CD4-positive, alpha-beta T cell treated with Interleukin-4 for 4 hours (primary cell): ENCODE measurements around the gene TRMT10C.
A peak's percentile ranks its signal among the peaks of the same experiment; 100 is the strongest.
"Not testable (repeated sequence)": the region's sequence is repeated elsewhere in the genome, so short reads cannot be mapped to it uniquely, and the experiment has no call there.

Source experiments
- DNase-seq: peaks from one replicate; pipeline ENCODE4 v3.0.0-alpha.2; 2020

TRMT10C gene

DNA sequence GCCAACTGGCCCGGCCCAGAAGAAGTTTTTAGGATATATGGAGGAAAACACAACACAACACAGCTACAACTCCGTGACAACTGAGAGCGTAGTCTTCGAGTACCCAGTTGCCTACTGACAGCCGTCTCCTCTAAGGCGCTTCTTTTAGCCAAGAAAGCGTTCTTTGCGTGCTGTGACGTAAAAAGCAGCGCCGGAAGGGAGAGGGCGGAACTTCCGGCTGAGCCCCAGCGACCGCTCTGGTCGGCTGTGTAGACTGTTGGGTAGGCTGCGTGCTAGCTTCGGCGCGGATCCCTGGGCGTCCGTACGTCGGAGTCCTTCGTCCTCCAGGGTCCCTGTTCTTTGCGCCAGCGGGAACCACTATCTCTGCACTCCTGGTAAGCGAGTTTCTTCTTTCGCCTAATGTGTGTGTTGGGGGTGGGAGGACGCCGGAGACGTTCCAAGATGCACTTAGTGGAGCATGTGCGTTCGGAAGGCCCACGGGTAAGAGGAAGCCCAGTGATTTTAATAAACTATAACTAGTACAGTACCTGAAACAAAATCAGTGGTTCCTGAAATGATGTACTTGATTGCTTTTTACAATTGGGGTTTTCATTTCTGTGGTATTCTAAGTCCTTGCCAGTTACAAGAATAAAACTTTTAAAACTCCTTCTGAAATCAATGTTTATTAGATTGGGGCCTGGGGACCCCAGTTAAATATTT is at the start of gene TRMT10C:
Gene TRMT10C, plus strand, starts transcription at position 239 of the 699 bp plus-strand sequence. CDS start 2,914 bp downstream, outside the sequence.
- DNase-seq = peak; percentile 94

DNA sequence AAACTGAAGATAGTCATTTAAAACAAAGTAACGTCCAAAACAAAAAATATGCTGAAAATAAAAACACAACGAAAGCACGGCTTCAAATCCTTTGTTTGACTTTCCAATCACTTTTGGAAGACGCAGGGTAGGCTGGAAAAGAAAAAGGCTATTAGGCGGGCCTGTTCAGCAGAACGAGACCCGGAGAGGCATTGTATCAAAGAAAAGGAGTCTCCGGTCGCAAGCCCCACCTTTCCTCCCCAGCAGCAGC is 49.3 kb upstream of the TRMT10C start:
- DNase-seq = no peak

DNA sequence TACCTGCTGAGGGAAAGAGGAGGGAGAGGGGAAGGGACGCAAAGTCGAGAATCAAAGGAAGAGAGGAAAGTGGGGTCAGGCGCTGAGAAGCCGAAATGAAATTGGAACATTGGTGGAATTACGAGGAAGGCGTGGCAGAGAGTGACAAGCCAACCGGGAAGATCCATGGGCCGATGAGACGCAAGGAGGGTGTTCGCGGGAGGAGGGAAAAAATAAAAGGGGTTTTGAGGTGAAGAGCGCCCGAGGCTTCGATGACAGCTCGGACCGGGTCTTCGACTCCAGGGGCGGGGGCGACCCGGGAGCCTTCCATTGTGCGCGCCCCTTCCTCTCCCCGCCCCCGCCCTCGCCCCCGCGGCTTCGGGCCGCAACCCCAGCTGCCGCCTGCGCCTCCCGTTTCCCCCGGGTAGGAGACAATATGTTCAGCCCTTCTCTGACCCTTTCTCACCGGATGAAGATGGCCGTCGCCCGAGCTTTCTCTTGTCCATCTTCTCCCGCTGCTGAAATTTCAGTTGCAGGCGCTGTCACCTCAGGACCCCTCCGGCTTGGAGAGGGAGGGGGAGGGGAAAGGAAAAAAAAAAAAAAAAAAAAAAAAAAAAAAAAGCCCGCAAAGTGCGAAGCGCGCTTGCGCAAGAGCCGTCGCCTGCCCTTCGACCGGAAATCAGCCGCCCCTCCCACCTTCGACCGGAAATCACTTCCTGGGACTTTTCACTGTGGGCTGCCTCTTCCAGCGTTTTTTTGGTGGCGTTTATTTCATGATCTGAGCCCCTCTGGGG is 48.8 kb upstream of the TRMT10C start, which contains the start of gene SENP7:
Gene SENP7, minus strand, starts transcription at position 567 of the 773 bp plus-strand sequence. Its CDS starts 82 bp downstream, at position 485.
- DNase-seq = peak; percentile 74

DNA sequence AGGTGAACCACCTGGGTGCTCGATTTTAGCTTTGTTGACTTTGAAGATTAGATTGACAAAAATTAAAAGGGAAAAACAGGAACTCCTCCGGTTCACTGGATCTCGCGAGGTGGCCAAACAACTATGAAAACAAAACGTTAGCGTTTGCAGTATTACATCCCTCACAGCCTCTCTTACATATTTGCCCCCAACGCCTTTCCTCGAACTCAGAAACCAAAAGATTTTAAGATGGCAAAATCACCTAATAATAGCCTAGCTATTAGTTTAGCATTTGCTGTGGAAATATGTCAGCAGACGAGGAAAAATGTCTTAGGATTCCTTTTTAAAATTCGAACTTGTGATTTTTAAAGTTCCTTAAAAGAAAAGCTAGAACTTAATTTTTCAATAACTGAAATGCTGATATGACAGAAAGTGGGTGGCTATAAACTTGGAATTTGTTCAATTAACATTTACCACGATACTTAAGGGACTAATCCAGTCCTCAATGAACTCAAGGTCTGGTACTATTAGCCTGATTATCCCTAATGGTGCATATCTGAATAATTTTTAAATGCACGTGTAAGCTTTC is 48.2 kb upstream of the TRMT10C start:
- no peak for DNase-seq

DNA sequence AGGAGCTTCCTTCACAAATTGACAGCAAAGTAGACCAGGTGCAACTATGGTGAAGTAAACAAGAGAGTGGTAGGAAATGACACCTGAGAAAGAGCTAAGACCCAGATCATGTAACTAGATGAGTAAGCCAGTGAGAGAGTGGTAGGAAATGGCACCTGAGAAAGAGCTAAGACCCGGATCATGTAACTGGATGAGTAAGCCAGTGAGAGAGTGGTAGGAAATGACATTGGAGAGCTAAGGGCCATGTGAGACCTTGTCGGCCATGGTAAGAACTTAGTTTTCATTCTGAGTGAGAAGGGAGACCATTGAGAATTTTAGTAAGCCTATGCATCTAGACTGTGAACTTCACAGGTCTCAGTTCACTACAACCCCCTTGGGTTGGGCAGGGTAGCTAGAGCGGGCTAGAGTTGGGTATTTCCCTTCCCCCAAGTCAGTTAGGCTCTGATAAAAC is 43.2 kb upstream of the TRMT10C start:
- DNase-seq = peak; percentile 91

DNA sequence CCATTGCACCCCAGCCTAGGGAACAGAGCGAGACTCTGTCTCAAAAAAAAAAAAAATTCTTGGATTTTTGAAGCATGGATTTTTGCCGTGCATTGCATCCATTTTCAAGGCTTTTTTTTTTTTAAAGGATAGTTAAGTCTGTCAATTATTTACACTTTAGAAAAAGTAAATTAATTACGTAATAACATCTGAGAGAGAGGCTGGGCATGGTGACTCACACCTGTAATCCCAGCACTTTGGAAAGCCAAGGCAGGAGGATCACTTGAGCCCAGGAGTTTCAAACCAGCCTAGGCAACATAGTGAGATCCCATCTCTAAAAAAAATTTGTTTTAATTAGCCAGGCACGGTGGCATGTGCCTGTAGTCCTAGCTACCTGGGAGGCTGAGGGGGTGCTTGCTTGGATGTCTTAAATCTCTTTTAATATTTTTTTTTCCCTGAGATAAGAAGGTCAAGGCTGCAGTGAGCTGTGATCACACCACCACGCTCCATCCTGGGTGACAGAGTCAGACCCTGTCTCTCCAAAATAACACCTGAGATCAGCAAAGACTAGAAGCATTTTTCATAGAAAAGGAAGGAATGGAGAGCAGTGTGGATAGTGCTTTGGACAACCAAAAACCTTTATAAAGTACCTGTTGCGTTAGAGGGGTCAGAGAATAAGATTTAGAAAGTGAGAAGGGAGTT is 41.8 kb upstream of the TRMT10C start:
- DNase-seq = no peak

DNA sequence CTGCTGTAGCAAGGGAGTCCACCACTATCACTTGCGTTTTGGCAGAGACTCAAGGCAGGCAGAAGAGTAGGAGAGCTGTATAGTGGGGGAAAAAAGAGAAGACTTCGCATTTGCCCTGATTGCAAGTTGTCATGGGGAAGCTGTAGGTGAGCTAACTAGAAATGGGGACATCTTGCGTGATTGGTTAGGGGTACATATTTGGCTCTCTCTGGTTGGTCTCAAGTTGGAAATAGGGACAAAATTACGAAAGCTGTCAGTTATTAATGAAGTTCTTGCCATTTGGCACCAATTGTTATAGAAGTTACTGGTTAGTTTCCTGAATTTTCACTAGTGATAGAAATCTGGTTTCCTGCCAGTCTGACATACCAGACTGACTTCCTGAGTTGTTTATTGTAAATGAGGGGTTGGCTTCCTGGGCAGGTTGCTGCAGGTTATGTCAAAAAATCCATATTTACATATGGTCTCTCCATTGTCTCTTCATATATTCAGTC is 40.4 kb upstream of the TRMT10C start:
- DNase-seq = peak; percentile 85

DNA sequence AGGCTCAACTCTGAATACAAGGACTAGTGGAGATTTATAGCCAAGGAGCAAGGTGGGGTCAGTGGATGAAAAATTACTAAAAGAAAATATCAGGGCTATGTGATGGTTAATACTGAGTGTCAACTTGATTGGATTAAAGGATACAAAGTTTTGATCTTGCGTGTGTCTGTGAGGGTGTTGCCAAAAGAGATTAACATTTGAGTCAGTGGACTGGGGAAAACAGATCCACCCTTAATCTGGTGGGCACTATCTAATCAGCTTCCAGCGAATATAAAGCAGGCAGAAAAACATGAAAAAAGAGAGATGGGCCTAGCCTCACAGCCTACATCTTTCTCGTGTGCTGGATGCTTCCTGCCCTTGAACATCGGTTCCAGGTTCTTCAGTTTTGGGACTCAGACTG is 34.2 kb upstream of the TRMT10C start:
- DNase-seq = no peak

DNA sequence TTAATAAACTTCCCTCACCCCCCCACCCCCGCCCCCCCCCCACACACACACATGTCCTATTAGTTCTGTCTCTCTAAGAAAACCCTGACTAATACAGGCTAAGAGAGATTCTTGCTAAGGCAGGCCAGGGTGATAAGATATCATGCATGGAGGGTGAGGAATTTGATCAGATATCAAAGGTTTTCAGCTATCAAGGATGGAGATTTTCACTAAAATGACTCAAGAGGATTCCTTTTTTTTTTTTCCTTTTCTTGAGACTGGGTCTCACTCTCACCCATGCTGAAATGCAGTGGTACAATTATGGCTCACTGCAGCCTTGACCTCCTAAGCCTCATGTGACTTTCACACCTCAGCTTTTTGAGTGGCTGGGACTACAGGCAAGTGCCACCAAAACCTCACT is 33.8 kb upstream of the TRMT10C start:
- no peak for DNase-seq

DNA sequence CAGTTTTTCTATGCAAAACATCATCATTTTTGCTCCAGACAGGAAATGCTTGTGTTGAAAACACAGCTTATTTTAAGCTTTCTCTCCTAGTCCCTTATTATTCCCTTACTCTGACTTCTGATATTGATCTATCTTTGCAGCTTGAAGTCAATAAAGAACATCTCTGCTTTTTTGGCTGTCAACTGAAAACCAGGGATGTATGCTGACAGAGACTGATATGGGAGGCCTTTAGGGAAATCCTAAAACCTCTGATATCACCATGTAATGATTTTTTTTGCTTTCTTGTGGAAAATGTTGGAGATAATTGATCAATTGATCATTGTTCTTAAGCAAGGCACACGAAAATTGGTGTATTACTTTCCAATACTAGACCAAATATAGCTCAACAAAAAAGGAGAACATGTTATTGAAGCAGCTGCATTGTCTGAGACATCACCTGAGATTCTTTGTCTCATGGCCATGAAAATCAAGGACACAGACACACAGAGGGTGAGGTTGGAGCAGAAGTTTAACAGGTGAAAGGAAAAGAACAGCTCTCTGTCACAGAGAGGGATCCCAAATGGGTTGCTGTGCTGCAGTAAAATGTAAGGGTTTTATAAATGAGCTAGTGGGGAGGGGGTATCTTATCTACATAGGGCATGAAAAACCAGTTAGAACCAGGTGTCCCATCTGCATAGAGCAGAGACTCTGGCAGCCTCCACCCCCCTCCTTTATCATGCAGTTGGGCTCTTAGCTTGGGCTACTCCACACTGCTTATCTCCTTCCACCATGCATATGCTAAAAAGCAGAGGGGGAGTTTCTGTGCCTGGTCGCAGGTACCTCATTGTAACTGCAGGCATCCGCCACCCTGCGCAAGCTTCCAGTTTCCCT is 31.6 kb upstream of the TRMT10C start:
- DNase-seq = no peak

DNA sequence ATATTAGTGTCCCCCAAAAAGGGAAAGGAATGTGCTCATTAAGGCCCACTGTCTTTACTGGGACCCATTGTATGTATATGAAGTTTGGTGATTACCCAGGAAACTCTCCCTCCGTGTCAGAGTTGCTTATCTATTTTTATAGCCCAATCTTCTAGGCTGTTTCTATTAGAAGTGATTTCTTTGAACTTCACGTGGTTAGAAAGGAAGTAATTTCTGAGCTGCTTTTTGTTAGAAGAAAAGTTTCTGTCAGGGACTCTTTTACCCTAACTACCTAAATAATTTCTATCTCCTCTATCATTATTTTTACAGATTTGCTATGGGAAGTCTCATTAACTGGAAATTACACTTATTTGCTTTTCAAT is 31.0 kb upstream of the TRMT10C start:
- DNase-seq = peak; percentile 21

DNA sequence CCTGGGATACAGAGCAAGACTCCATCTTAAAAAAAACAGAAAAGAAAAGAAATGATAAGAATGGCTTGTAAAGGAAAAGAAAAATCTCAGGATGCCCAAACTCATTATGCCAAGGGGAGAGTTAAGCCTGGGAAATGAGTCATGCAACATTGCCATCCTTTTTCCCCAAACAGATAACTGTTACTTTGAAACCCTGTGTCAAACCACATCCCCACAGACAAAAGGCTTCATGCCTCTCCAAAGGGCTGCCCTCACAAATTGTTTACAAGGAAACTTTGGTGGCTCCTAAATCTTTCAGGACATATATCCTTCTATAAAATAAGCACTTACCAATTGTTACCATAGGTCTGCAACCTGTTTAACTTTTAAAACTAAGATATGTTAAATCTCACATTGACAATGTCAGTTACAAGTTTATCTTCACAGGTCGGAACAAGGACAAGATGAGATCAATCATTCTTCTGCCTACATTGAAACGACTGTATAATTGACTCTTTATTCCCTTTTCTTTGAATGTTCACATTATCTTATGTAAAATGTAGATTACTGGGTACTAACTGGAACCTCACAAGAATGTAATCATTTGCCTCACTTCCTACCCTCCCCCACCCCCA is 30.1 kb upstream of the TRMT10C start:
- DNase-seq = peak; percentile 28

DNA sequence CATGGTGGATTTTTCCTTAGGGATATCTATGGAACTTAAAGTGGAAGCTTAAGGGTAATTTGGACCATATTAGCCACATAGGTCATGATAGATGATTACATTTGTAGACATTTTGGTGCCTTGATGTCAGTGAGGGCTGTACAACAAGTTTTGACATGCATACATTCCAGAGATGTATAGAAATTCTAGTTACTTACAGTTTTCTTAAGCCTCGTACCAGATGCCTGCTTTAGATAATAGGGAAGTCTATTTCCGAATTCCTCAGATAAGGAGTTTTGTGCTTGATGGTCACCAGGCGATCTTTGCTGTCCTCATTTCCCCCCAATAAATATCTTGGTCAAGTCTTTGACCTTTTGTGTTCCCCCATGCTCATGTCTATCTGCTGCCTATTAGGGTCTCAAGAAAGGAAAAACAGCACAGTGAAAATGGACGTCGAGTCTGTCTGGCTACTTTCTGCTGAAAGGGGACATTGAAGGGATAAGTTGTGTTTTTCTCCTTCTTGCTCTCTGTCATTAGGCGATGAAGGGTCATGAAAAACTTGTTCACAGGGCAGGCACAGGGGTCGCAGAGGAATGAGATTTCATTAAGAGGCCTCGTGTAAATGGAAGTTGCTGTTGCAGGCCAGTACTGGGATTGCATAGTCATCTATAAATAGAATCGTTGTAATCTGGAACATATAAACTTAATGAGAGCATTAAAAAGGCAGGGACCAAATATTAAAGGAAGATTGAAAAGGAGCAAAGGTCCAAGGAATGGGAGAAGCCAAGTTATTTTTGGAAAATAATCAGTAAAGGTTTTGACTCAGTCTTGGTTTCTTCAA is 28.7 kb upstream of the TRMT10C start:
- no peak for DNase-seq

DNA sequence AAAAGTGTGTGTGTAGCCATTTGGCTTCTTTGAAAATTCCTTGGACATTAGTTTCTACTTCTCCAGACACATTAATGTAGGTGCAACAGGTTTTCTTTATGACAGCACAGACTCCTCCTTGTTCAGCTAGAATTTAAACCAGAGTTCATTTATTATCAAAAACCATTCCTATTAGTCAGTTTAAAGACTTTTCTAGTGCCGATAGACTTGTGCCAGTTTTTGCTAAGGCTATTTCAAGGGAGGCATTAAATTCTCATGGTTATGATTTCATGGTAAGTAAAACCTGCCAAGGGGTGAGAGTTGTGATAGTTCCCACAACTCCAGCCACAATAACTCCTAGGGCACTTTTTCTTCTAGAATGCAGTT is 28.1 kb upstream of the TRMT10C start:
- no peak for DNase-seq

DNA sequence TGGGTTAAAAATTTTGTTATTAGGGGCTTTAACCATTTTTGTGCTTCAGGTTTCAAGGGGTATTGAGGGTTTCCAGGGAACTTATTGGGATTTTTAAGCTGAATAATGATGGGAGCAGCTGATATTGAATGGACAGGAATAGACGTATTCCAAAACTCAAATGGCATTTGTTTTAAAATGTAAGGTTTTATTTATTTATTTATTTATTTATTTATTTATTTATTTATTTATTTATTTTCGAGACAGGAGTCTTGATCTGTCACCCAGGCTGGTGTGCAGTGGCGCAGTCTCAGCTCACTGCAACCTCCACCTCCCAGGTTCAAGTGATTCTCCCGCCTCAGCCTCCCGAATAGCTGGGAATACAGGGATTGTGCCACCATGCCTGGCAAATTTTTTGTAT is 26.4 kb upstream of the TRMT10C start:
- DNase-seq = no peak

DNA sequence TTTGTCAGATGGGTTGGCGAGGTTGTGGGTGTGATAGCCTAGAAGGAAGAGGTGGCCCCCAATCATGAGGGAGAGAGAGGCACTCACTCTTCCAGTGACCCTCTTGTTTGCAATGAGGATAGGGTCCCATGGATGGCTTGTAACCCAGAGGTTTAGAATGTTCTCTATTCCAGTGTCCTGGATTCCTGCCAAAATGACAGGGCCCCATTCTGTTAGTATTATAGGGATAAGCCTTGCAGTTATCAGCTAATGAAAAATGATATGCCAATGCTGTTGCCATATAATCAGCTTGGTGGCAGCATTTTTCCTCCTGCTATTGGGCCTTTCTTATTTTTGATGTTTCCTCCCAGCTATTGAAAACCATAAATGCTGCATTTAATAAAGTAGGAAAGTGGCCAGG is 25.4 kb upstream of the TRMT10C start:
- DNase-seq = no peak

DNA sequence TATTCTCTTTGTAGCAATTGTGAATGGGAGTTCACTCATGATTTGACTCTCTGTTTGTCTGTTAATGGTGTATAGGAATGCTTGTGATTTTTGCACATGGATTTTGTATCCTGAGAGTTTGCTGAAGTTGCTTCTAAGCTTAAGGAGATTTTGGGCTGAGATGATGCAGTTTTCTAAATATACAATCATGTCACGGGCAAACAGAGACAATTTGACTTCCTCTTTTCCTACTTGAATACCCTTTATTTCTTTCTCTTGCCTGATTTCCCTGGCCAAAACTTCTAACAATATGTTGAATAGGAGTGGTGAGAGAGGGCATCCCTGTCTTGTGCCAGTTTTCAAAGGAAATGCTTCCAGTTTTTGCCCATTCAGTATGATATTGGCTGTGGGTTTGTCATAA is 24.7 kb upstream of the TRMT10C start:
- DNase-seq = not testable (repeated sequence)

DNA sequence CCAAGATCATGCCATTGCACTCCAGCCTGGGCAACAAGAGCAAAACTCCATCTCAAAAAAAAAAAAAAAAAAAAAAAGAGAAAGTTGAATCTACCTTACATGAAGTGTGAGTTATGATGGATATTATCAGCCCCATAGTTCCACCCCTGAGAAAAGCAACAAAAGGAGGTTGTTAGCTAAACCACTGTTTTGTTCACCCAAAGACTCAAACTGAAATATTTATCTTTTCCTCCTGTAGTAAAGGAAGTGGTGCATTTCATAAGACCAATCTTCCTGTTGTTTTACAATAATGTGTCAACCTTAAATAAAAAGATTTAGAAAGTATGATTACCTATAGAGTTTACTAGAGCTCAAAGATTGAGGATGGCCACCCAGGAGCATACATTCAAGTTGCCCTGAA is 18.7 kb upstream of the TRMT10C start:
- DNase-seq = peak; percentile 37

DNA sequence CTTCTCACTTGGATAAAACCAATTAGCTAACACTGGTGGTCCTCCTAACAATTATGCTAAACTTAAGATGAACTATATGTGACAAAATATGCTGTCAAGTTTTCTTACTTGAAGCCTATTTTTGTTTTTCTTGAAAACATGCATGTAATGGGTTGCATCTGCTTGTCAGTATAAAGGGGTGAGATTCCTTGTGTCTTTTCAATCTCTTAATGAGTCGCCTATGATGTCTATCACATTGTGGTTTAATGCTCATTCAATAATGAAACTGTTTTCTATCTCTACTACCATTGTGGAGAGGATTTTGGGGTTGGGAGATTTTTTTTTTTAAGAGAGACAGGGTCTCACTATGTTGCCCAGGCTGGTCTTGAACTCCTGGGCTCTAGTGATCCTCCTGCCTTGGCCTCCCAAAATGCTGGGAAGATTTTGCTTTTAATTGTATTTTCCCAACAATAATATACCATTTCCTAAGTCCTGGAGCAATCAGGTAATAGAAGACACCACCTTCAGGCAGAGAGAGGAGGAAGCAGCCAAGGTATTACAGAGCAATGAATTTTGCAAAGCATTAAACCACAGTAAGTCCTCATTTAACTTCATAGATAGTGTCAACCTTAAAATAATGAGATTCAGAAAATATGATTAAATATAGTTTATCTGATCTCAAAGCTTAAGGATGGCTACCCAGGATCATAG is 17.4 kb upstream of the TRMT10C start:
- peak; percentile 12 for DNase-seq

DNA sequence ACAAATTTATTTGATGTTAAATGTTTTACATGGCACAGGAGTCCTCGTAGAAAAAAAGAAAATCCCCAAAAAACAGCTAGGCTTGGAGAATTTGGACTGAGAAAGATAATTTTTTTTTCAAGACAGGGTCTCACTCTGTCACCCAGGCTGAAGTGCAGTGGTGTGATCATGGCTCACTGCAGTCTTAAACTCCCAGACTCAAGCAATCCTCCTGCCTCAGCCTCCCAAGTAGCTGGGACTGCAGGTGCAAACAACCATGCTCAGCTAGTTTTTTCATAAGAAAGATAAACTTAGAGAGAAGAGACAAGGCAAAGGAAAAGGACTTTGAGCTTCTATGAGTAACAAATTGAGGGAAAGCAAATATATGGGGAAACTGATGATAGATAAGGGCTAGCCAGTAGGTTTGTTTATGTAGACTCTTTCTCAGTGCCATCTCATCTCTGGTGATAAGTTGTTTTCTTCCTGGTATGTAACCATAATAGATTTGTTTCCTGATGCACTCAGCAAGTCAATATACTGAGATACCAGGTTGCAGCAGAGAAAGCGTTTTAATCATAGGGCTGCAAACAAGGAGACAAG is 13.1 kb upstream of the TRMT10C start:
- DNase-seq = peak; percentile 36
